ES-I3 (cell line): ENCODE measurements around the gene SND1.
"Not testable (repeated sequence)": the region's sequence is repeated elsewhere in the genome, so short reads cannot be mapped to it uniquely, and the experiment has no call there.

Experiments
- H3K36me3 ChIP-seq: 2 replicates; pipeline ENCODE4 v1.6.1; 2013; ENCODE audit warnings: mild to moderate bottlenecking, low read length, control low read depth, moderate library complexity; ENCODE audit not compliant: insufficient read depth
- H3K4me1 ChIP-seq: 2 replicates; pipeline ENCODE4 v1.6.1; 2013; ENCODE audit warnings: mild to moderate bottlenecking, control low read depth, low read length; ENCODE audit not compliant: insufficient read depth
- H3K9ac ChIP-seq: 2 replicates; pipeline ENCODE4 v1.6.1; 2013; ENCODE audit warnings: low read depth, mild to moderate bottlenecking, low read length, moderate library complexity
- H3K9me3 ChIP-seq: 2 replicates; pipeline ENCODE4 v1.6.1; 2013; ENCODE audit warnings: mild to moderate bottlenecking, low read length, moderate library complexity; ENCODE audit not compliant: control insufficient read depth, insufficient read depth

The SND1 gene

GRCh38 chr7:127953423-127954356, 301.7 kb downstream of the SND1 start:
- Histone ChIP-seq H3K9ac (no peak overlapping the region), H3K9me3 (no peaks in the 10 kb centered on the region), H3K4me1 (peaks cover 14% of the 10 kb centered on the region), H3K36me3 (no peaks in the 10 kb centered on the region; the same call in 1 of the 2 replicates)

GRCh38 chr7:127954357-127954748, 302.4 kb downstream of the SND1 start:
- Histone ChIP-seq H3K9ac (no peak overlapping the region), H3K9me3 (no peaks in the 10 kb centered on the region), H3K36me3 (no peaks in the 10 kb centered on the region; the same call in 1 of the 2 replicates), H3K4me1 (peaks cover 10% of the 10 kb centered on the region)

GRCh38 chr7:127955051-127955531, 303.1 kb downstream of the SND1 start:
- Histone ChIP-seq H3K9me3 (no peaks in the 10 kb centered on the region), H3K9ac (no peak overlapping the region), H3K4me1 (peaks cover 10% of the 10 kb centered on the region), H3K36me3 (no peaks in the 10 kb centered on the region; the same call in 1 of the 2 replicates)

GRCh38 chr7:127957886-127958285, 305.9 kb downstream of the SND1 start:
- Histone ChIP-seq H3K9me3 (no peaks in the 10 kb centered on the region), H3K36me3 (peaks cover 2% of the 10 kb centered on the region), H3K4me1 (peaks cover 10% of the 10 kb centered on the region), H3K9ac (no peak overlapping the region)

GRCh38 chr7:127959770-127960169, 307.8 kb downstream of the SND1 start:
- Histone ChIP-seq H3K36me3 (peaks cover 2% of the 10 kb centered on the region), H3K9ac (no peak overlapping the region), H3K9me3 (no peaks in the 10 kb centered on the region), H3K4me1 (no peaks in the 10 kb centered on the region)

- no peaks in the 10 kb centered on the region for H3K4me1 ChIP-seq
- H3K9me3 ChIP-seq = no peaks in the 10 kb centered on the region
- no peak overlapping the region for H3K9ac ChIP-seq
- peaks cover 2% of the 10 kb centered on the region; the same call in 1 of the 2 replicates for H3K36me3 ChIP-seq
These were observed 309.9 kb downstream of the SND1 start for GRCh38 chr7:127961786-127962453.

GRCh38 chr7:127962589-127963361, 310.8 kb downstream of the SND1 start:
- H3K4me1 ChIP-seq = no peaks in the 10 kb centered on the region
- H3K36me3 ChIP-seq = peaks cover 2% of the 10 kb centered on the region; the same call in 1 of the 2 replicates
- no peak overlapping the region for H3K9ac ChIP-seq
- H3K9me3 ChIP-seq = no peaks in the 10 kb centered on the region

GRCh38 chr7:127963850-127964249, 311.9 kb downstream of the SND1 start:
- H3K9ac ChIP-seq, H3K9me3 ChIP-seq, H3K4me1 ChIP-seq, H3K36me3 ChIP-seq: not testable (repeated sequence)

- Histone ChIP-seq H3K36me3 (peaks cover 2% of the 10 kb centered on the region; the same call in 1 of the 2 replicates), H3K9me3 (no peaks in the 10 kb centered on the region), H3K4me1 (no peaks in the 10 kb centered on the region), H3K9ac (no peak overlapping the region)
These were observed 315.3 kb downstream of the SND1 start for GRCh38 chr7:127967281-127967680.

GRCh38 chr7:127968547-127968946, 316.6 kb downstream of the SND1 start:
- Histone ChIP-seq H3K9me3 (no peaks in the 10 kb centered on the region), H3K9ac (no peak overlapping the region), H3K4me1 (no peaks in the 10 kb centered on the region), H3K36me3 (no peaks in the 10 kb centered on the region)

GRCh38 chr7:127973832-127974231, 321.8 kb downstream of the SND1 start:
- Histone ChIP-seq H3K36me3 (no peaks in the 10 kb centered on the region), H3K9ac (no peak overlapping the region), H3K4me1 (no peaks in the 10 kb centered on the region), H3K9me3 (peaks cover 5% of the 10 kb centered on the region)

- no peaks in the 10 kb centered on the region for H3K4me1 ChIP-seq
- H3K9me3 ChIP-seq = peaks cover 10% of the 10 kb centered on the region
- no peaks in the 10 kb centered on the region for H3K36me3 ChIP-seq
- H3K9ac ChIP-seq = no peak overlapping the region
These were observed 322.5 kb downstream of the SND1 start for GRCh38 chr7:127974446-127975035.

- no peaks in the 10 kb centered on the region for H3K36me3 ChIP-seq
- H3K4me1 ChIP-seq = no peaks in the 10 kb centered on the region; the same call in 1 of the 2 replicates
- no peak overlapping the region for H3K9ac ChIP-seq
- peaks cover 10% of the 10 kb centered on the region for H3K9me3 ChIP-seq
These were observed 324.2 kb downstream of the SND1 start for GRCh38 chr7:127976056-127976737.
